HEK293T (cell line): ENCODE results near the gene KCMF1.

Source experiments
- CTCF ChIA-PET: fragments of 350-600 bp; formaldehyde crosslinking; extraction: SDS; loops from one replicate; lab custom pipeline; 2021; ENCODE audit warnings: antibody characterized with exemption, inconsistent platforms; lab: Yijun Ruan, JAX
- POLR2A ChIA-PET: fragments of 350-600 bp; formaldehyde crosslinking; extraction: SDS; loops from one replicate; lab custom pipeline; 2020; ENCODE audit warnings: antibody characterized with exemption, inconsistent platforms; lab: Yijun Ruan, JAX
- DNase-seq: peaks from one replicate; pipeline ENCODE4 v3.0.0; 2012; ENCODE audit warnings: mixed read lengths; ENCODE audit errors: extremely low spot score
- ARNT ChIP-seq: fragments of 450-650 bp; IDR thresholded peaks from 2 replicates; pipeline ENCODE4 v1.6.1; 2017; ENCODE audit warnings: mild to moderate bottlenecking
- BHLHE40 ChIP-seq: fragments of 450-650 bp; IDR thresholded peaks from 2 replicates; pipeline ENCODE4 v1.6.1; 2016; ENCODE audit warnings: mild to moderate bottlenecking, moderate library complexity, borderline replicate concordance
- CTBP1 ChIP-seq: fragments of 450-650 bp; IDR thresholded peaks from 2 replicates; pipeline ENCODE4 v1.6.1; 2016; ENCODE audit warnings: borderline replicate concordance
- ELF4 ChIP-seq: fragments of 450-650 bp; IDR thresholded peaks from 2 replicates; pipeline ENCODE4 v1.6.1; 2017; ENCODE audit warnings: antibody characterized with exemption
- FOXA1 ChIP-seq: fragments of 450-650 bp; IDR thresholded peaks from 2 replicates; pipeline ENCODE4 v1.6.1; 2016; ENCODE audit warnings: mild to moderate bottlenecking
- FOXK2 ChIP-seq: fragments of 450-650 bp; IDR thresholded peaks from 2 replicates; pipeline ENCODE4 v1.6.1; 2016; ENCODE audit warnings: mild to moderate bottlenecking
- FOXM1 ChIP-seq: fragments of 450-650 bp; IDR thresholded peaks from 2 replicates; pipeline ENCODE4 v1.6.1; 2017; ENCODE audit warnings: mild to moderate bottlenecking, borderline replicate concordance
- HDGF ChIP-seq: fragments of 450-650 bp; IDR thresholded peaks from 2 replicates; pipeline ENCODE4 v1.6.1; 2017; ENCODE audit warnings: antibody characterized with exemption, borderline replicate concordance
- L3MBTL2 ChIP-seq: fragments of 450-650 bp; conservative IDR thresholded peaks from 2 replicates; pipeline ENCODE4 v1.6.1; 2016; ENCODE audit warnings: mild to moderate bottlenecking
- LEF1 ChIP-seq: fragments of 450-650 bp; IDR thresholded peaks from 2 replicates; pipeline ENCODE4 v1.6.1; 2017; ENCODE audit warnings: mild to moderate bottlenecking, borderline replicate concordance
- NFRKB ChIP-seq: fragments of 450-650 bp; IDR thresholded peaks from 2 replicates; pipeline ENCODE4 v1.6.1; 2016; ENCODE audit warnings: mild to moderate bottlenecking, moderate library complexity
- PKNOX1 ChIP-seq: fragments of 450-650 bp; IDR thresholded peaks from 2 replicates; pipeline ENCODE4 v1.6.1; 2016
- SP1 ChIP-seq: fragments of 450-650 bp; IDR thresholded peaks from 2 replicates; pipeline ENCODE4 v1.6.1; 2017
- SUZ12 ChIP-seq: fragments of 450-650 bp; IDR thresholded peaks from 2 replicates; pipeline ENCODE4 v1.6.1; 2016; ENCODE audit warnings: mild to moderate bottlenecking
- TARDBP ChIP-seq: fragments of 450-650 bp; IDR thresholded peaks from 2 replicates; pipeline ENCODE4 v1.6.1; 2016
- ZNF384 ChIP-seq: fragments of 450-650 bp; IDR thresholded peaks from 2 replicates; pipeline ENCODE4 v1.6.1; 2016

KCMF1 gene

GRCh38 chr2:84927275-84927627 lies 43.7 kb upstream of the KCMF1 start:
- CTCF ChIA-PET: interaction anchor here (1.1 to 1.9 kb wide), 3 partner anchors 10 to 45 kb away, joined by 4 to 7 read pairs (median 4); no protein-coding TSS in a partner anchor
- TF ChIP-seq CTBP1 (no peak), FOXM1 (no peak), ELF4 (no peak), NFRKB (no peak), LEF1 (no peak), SP1 (no peak), ZNF384 (no peak), FOXA1 (no peak), L3MBTL2 (no peak), SUZ12 (no peak), HDGF (no peak)
- no peak for DNase-seq
- POLR2A ChIA-PET: interaction anchor here (2.8 kb wide), 1 partner anchor 21 kb away, joined by 34 read pairs; the partner anchor contains the start of gene TMSB10

GRCh38 chr2:84931384-84931821 lies 39.6 kb upstream of the KCMF1 start:
- POLR2A ChIA-PET: no interaction called here
- CTCF ChIA-PET: interaction anchor here (0.7 kb wide), 1 partner anchor 11 kb away, joined by 3 read pairs; no protein-coding TSS in a partner anchor
- no peak for DNase-seq
- no peak for TF ChIP-seq ELF4
- TF ChIP-seq TARDBP: no peak
- TF ChIP-seq SUZ12: no peak
- TF ChIP-seq LEF1: no peak

- ChIA-PET CTCF (interaction anchor here (1.7 kb wide), 1 partner anchor 12 kb away, joined by 6 read pairs; no protein-coding TSS in a partner anchor), POLR2A (no interaction called here)
- DNase-seq: no peak
- TF ChIP-seq LEF1 (no peak), PKNOX1 (peak; percentile 54)
Measured at GRCh38 chr2:84938194-84938879, 32.6 kb upstream of the KCMF1 start.

- no peak for DNase-seq
- ChIA-PET CTCF (interaction anchor here (2.8 kb wide), 1 partner anchor 14 kb away, joined by 15 read pairs; no protein-coding TSS in a partner anchor), POLR2A (no interaction called here)
- TF ChIP-seq L3MBTL2 (no peak), LEF1 (no peak), FOXA1 (no peak), NFRKB (no peak), HDGF (no peak), CTBP1 (no peak), TARDBP (no peak), ELF4 (no peak), SUZ12 (no peak), ZNF384 (no peak)
Measured at GRCh38 chr2:84939426-84940087, 31.4 kb upstream of the KCMF1 start.

- DNase-seq: no peak
- TF ChIP-seq LEF1 (no peak), CTBP1 (no peak), BHLHE40 (no peak), ARNT (no peak), FOXM1 (no peak), HDGF (no peak), NFRKB (no peak), FOXK2 (no peak), ELF4 (no peak), PKNOX1 (no peak), L3MBTL2 (no peak), ZNF384 (no peak), FOXA1 (no peak)
- CTCF ChIA-PET: interaction anchor here (2.8 kb wide), 1 partner anchor 14 kb away, joined by 15 read pairs; no protein-coding TSS in a partner anchor
- POLR2A ChIA-PET: no interaction called here
Measured at GRCh38 chr2:84940088-84940470, 30.9 kb upstream of the KCMF1 start.

GRCh38 chr2:84940831-84941412 lies 30.0 kb upstream of the KCMF1 start:
- CTCF ChIA-PET: interaction anchor here (0.6 to 2.8 kb wide), 2 partner anchors 15 to 77 kb away, joined by 3 to 15 read pairs; no protein-coding TSS in a partner anchor
- POLR2A ChIA-PET: no interaction called here
- no peak for TF ChIP-seq LEF1
- no peak for TF ChIP-seq ARNT
- TF ChIP-seq TARDBP: no peak
- no peak for TF ChIP-seq NFRKB
- TF ChIP-seq PKNOX1: no peak
- TF ChIP-seq L3MBTL2: no peak
- TF ChIP-seq ZNF384: no peak
- no peak for TF ChIP-seq SUZ12
- no peak for DNase-seq
